GM18519 (cell line): ENCODE measurements around the gene ACTN3.
"Not testable (repeated sequence)": the region's sequence is repeated elsewhere in the genome, so short reads cannot be mapped to it uniquely, and the experiment has no call there.

ENCODE experiments used
- ATAC-seq: cut with Tn5 transposase; IDR thresholded peaks from one replicate; pipeline ENCODE4 v1.9.1; 2021; ENCODE audit warnings: mild to moderate bottlenecking, moderate library complexity; ENCODE audit not compliant: unreplicated experiment, low FRiP score

ACTN3 gene

GRCh38 chr11:66546368-66546965, at the start of gene ACTN3:
Gene ACTN3, plus strand, starts transcription at chr11:66546903. Its CDS starts 35 bp downstream, at chr11:66546938.
- ATAC-seq, result no peak

- no peak for ATAC-seq
These were observed 49.5 kb upstream of the ACTN3 start for GRCh38 chr11:66497206-66497605.

GRCh38 chr11:66498506-66498905, 48.2 kb upstream of the ACTN3 start:
- no peak for ATAC-seq

GRCh38 chr11:66505276-66505816, 41.4 kb upstream of the ACTN3 start:
- no peak for ATAC-seq

GRCh38 chr11:66509131-66509561, 37.6 kb upstream of the ACTN3 start:
- ATAC-seq, result no peak

- ATAC-seq, result no peak
These were observed 36.3 kb upstream of the ACTN3 start, which contains the start of gene BBS1 for GRCh38 chr11:66510271-66510989. Gene BBS1, plus strand, starts transcription at chr11:66510635. Its CDS starts 25 bp downstream, at chr11:66510660.

- ATAC-seq, result no peak
These were observed 35.7 kb upstream of the ACTN3 start for GRCh38 chr11:66510990-66511339.

- ATAC-seq, result no peak
These were observed 23.1 kb upstream of the ACTN3 start for GRCh38 chr11:66523611-66524010.

GRCh38 chr11:66524304-66525040, 22.2 kb upstream of the ACTN3 start:
- no peak for ATAC-seq

GRCh38 chr11:66529069-66529468, 17.6 kb upstream of the ACTN3 start:
- ATAC-seq, result no peak

GRCh38 chr11:66529655-66530054, 17.0 kb upstream of the ACTN3 start:
- no peak for ATAC-seq

- ATAC-seq, result no peak
These were observed 15.6 kb upstream of the ACTN3 start for GRCh38 chr11:66530927-66531709.

- ATAC-seq, result no peak
These were observed 14.9 kb upstream of the ACTN3 start for GRCh38 chr11:66531841-66532240.

GRCh38 chr11:66532784-66533183, 13.9 kb upstream of the ACTN3 start:
- ATAC-seq, result no peak

GRCh38 chr11:66539170-66539869, 7.4 kb upstream of the ACTN3 start:
- no peak for ATAC-seq

GRCh38 chr11:66539870-66540213, 6.9 kb upstream of the ACTN3 start:
- no peak for ATAC-seq

- not testable (repeated sequence) for ATAC-seq
These were observed 6.1 kb upstream of the ACTN3 start for GRCh38 chr11:66540598-66540997.

- no peak for ATAC-seq
These were observed 4.8 kb upstream of the ACTN3 start for GRCh38 chr11:66541892-66542291.

GRCh38 chr11:66542362-66542761, 4.3 kb upstream of the ACTN3 start:
- no peak for ATAC-seq
